Mammary epithelial cell (primary cell): ENCODE data around the gene GPR78.

Experiments used
- CTCF ChIP-seq, 2 donors: IDR thresholded peaks in 1 of 2; conservative IDR thresholded peaks in 1 of 2; 2 replicates each; pipeline ENCODE4 v1.5.1; 2011 to 2012; ENCODE audit warnings: inconsistent platforms in 2 of 2, low read length in 2 of 2, mild to moderate bottlenecking in 2 of 2, control low read depth in 1 of 2, low read depth in 1 of 2; ENCODE audit not compliant: insufficient read depth in 1 of 2; ENCODE audit errors: extremely low read depth in 1 of 2
- EZH2 ChIP-seq: IDR thresholded peaks from 2 replicates; pipeline ENCODE4 v1.6.1; 2012; ENCODE audit warnings: low read length, inconsistent platforms, borderline replicate concordance

- TF ChIP-seq CTCF (conservative IDR thresholded peaks at IDR 0.05 in 1 of 2, IDR thresholded peaks at IDR 0.05 in 1 of 2; ENCODE audit: extremely low read depth in 1 of 2, insufficient read depth in 1 of 2, low read depth in 1 of 2, low read length in 2 of 2) (no peak), EZH2 (no peak)
Observed at GRCh38 chr4:8544282-8544681, 35.9 kb upstream of the GPR78 start.
